Transverse colon (tissue), 4 donors: ENCODE measurements around the gene DISP3.

ENCODE experiments used
- EP300 ChIP-seq: sonication (generic); formaldehyde crosslinking; IDR thresholded peaks from one replicate; pipeline ENCODE4 v1.6.1; 2017; ENCODE audit warnings: antibody characterized with exemption, low read depth
- POLR2A ChIP-seq: fragments of 450-650 bp; IDR thresholded peaks from one replicate; pipeline ENCODE4 v1.6.1; 2016; ENCODE audit warnings: antibody characterized with exemption, mild to moderate bottlenecking, moderate library complexity
- POLR2AphosphoS5 ChIP-seq, 3 donors: sonication (generic); formaldehyde crosslinking; IDR thresholded peaks; one replicate each; pipeline ENCODE4 v1.6.1; 2016; ENCODE audit warnings: antibody characterized with exemption in 3 of 3
- TF ChIP-seq, protein P1 (sequence below), 5 experiments: fragments of 200-600 bp in 3 of 5; fragments of 450-650 bp in 2 of 5; sonication (generic) in 3 of 5; IDR thresholded peaks; 1 replicate in 2 of 5; 2 replicates in 3 of 5; pipeline ENCODE4 v1.5.1; 2016 to 2017; ENCODE audit warnings: antibody characterized with exemption in 5 of 5, inconsistent platforms in 3 of 5, mild to moderate bottlenecking in 2 of 5, moderate library complexity in 1 of 5

- TF ChIP-seq, protein P1, sequence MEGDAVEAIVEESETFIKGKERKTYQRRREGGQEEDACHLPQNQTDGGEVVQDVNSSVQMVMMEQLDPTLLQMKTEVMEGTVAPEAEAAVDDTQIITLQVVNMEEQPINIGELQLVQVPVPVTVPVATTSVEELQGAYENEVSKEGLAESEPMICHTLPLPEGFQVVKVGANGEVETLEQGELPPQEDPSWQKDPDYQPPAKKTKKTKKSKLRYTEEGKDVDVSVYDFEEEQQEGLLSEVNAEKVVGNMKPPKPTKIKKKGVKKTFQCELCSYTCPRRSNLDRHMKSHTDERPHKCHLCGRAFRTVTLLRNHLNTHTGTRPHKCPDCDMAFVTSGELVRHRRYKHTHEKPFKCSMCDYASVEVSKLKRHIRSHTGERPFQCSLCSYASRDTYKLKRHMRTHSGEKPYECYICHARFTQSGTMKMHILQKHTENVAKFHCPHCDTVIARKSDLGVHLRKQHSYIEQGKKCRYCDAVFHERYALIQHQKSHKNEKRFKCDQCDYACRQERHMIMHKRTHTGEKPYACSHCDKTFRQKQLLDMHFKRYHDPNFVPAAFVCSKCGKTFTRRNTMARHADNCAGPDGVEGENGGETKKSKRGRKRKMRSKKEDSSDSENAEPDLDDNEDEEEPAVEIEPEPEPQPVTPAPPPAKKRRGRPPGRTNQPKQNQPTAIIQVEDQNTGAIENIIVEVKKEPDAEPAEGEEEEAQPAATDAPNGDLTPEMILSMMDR (IDR thresholded peaks at IDR 0.05) = no peak
- TF ChIP-seq POLR2A (no peak), EP300 (no peak), POLR2AphosphoS5 (IDR thresholded peaks at IDR 0.05) (no peak)
These were observed 4.1 kb upstream of the DISP3 start for GRCh38 chr1:11474826-11475225.
